Fibroblast of lung (primary cell): Measurements from ENCODE around the gene RPL11. TPM values are rescaled to one million over a fixed set of nuclear protein-coding genes. Genes with fewer than 3 reads are reported as not detected.
"Not testable (repeated sequence)": the region's sequence is repeated elsewhere in the genome, so short reads cannot be mapped to it uniquely, and the experiment has no call there.

Source experiments
- DNase-seq, 2 donors: peaks; one replicate each; pipeline versions ENCODE4 v3.0.0 to v3.0.0-alpha.2; 2010; ENCODE audit warnings: low read depth in 2 of 2
- H2AFZ ChIP-seq: 2 replicates; pipeline ENCODE4 v1.5.1; 2012; ENCODE audit warnings: low read length, control low read depth, inconsistent platforms
- H3K27ac ChIP-seq: 2 replicates; pipeline ENCODE4 v1.5.1; 2011; ENCODE audit warnings: low read length, control low read depth; ENCODE audit not compliant: insufficient read depth
- H3K27me3 ChIP-seq: 2 replicates; pipeline ENCODE4 v1.5.1; 2011; ENCODE audit warnings: mild to moderate bottlenecking, low read length; ENCODE audit not compliant: control insufficient read depth, insufficient read depth
- H3K36me3 ChIP-seq: 2 replicates; pipeline ENCODE4 v1.5.1; 2011; ENCODE audit warnings: low read length; ENCODE audit not compliant: control insufficient read depth, insufficient read depth
- H3K4me1 ChIP-seq: 2 replicates; pipeline ENCODE4 v1.5.1; 2011; ENCODE audit warnings: low read length; ENCODE audit not compliant: control insufficient read depth, insufficient read depth; ENCODE audit errors: extremely low read depth
- H3K4me2 ChIP-seq: 2 replicates; pipeline ENCODE4 v1.5.1; 2011; ENCODE audit warnings: low read length, control low read depth; ENCODE audit not compliant: insufficient read depth; ENCODE audit errors: extremely low read depth
- H3K4me3 ChIP-seq, 4 experiments: fragments of 200-600 bp in 1 of 4; sonication (generic) in 1 of 4; replicated peaks in 1 of 4; 2 replicates each; pipeline ENCODE4 v1.5.1; 2011 to 2016; ENCODE audit warnings: low read length in 4 of 4, low read depth in 3 of 4, mild to moderate bottlenecking in 3 of 4, control low read depth in 2 of 4, inconsistent platforms in 1 of 4, mixed read lengths in 1 of 4; ENCODE audit not compliant: insufficient read depth in 1 of 4; ENCODE audit errors: control extremely low read depth in 1 of 4
- H3K79me2 ChIP-seq: 2 replicates; pipeline ENCODE4 v1.5.1; 2012; ENCODE audit warnings: mild to moderate bottlenecking, low read length, inconsistent platforms; ENCODE audit not compliant: control insufficient read depth, insufficient read depth
- H3K9ac ChIP-seq: 2 replicates; pipeline ENCODE4 v1.5.1; 2011; ENCODE audit warnings: mild to moderate bottlenecking, low read length, control low read depth; ENCODE audit not compliant: insufficient read depth
- H3K9me3 ChIP-seq: 2 replicates; pipeline ENCODE4 v1.5.1; 2012; ENCODE audit warnings: low read depth, low read length; ENCODE audit not compliant: control insufficient read depth, insufficient read depth
- H4K20me1 ChIP-seq: 2 replicates; pipeline ENCODE4 v1.5.1; 2011; ENCODE audit warnings: low read length; ENCODE audit not compliant: control insufficient read depth, insufficient read depth; ENCODE audit errors: extremely low read depth
- CTCF ChIP-seq, 2 donors: IDR thresholded peaks in 1 of 2; conservative IDR thresholded peaks in 1 of 2; 1 replicate in 1 of 2; 2 replicates in 1 of 2; pipeline ENCODE4 v1.5.1; 2011 to 2012; ENCODE audit warnings: low read length in 2 of 2, control low read depth in 1 of 2, inconsistent platforms in 1 of 2, low read depth in 1 of 2, mild to moderate bottlenecking in 1 of 2
- EZH2 ChIP-seq: IDR thresholded peaks from 2 replicates; pipeline ENCODE4 v1.5.1; 2012; ENCODE audit warnings: low read length, control low read depth, mild to moderate bottlenecking; ENCODE audit errors: missing control alignments
- polyA plus RNA-seq, 2 donors: library from polyadenylated mRNA; depleted of rRNA in 1 of 2; stranded (reverse) in 1 of 2; unstranded in 1 of 2; fragments of >200 nt; gene quantifications; 2 replicates each; pipeline ENCODE4 v1.2.1, GENCODE V29; 2011 to 2012; ENCODE audit warnings: missing spikeins in 1 of 2
- total RNA-seq: library from RNA; depleted of rRNA; stranded (reverse); fragments of >200 nt; gene quantifications from 2 replicates; pipeline ENCODE4 v1.2.1, GENCODE V29; 2014

The RPL11 gene
- total and polyA plus RNA-seq, 2 donors (not counting 1 experiment from before 2014, with no cell fraction given) = 1,214 to 1,551 TPM

GRCh38 chr1:23648576-23648975, 43.0 kb upstream of the RPL11 start:
- no peak overlapping the region for H3K4me2 ChIP-seq
- no peak overlapping the region for H3K9ac ChIP-seq
- no peaks in the 10 kb centered on the region for H3K9me3 ChIP-seq
- H3K36me3 ChIP-seq = no peaks in the 10 kb centered on the region
- no peak for TF ChIP-seq EZH2
- TF ChIP-seq CTCF (conservative IDR thresholded peaks at IDR 0.05 in 1 of 2, IDR thresholded peaks at IDR 0.05 in 1 of 2; ENCODE audit: low read depth in 1 of 2, low read length in 2 of 2) = no peak
- no peaks in the 10 kb centered on the region for H4K20me1 ChIP-seq
- H3K27me3 ChIP-seq = peaks cover 14% of the 10 kb centered on the region
- H3K4me3 ChIP-seq = no peak overlapping the region
- H3K79me2 ChIP-seq = no peaks in the 10 kb centered on the region
- H3K27ac ChIP-seq = no peak overlapping the region
- no peaks in the 10 kb centered on the region for H3K4me1 ChIP-seq
- DNase-seq = no peak
- H2AFZ ChIP-seq = no peak overlapping the region

GRCh38 chr1:23649157-23649556, 42.4 kb upstream of the RPL11 start:
- not testable (repeated sequence) for H3K4me2 ChIP-seq, H3K4me3 ChIP-seq, H3K9ac ChIP-seq, H3K9me3 ChIP-seq, H2AFZ ChIP-seq, H3K4me1 ChIP-seq, H3K27ac ChIP-seq, H4K20me1 ChIP-seq, H3K79me2 ChIP-seq, DNase-seq, H3K36me3 ChIP-seq
- peaks cover 14% of the 10 kb centered on the region for H3K27me3 ChIP-seq

- no peak overlapping the region for H3K4me2 ChIP-seq
- no peak overlapping the region for H3K4me3 ChIP-seq
- no peaks in the 10 kb centered on the region for H3K79me2 ChIP-seq
- H3K9me3 ChIP-seq = no peaks in the 10 kb centered on the region
- H2AFZ ChIP-seq = no peak overlapping the region
- DNase-seq = no peak
- H3K4me1 ChIP-seq = no peaks in the 10 kb centered on the region
- no peak overlapping the region for H3K9ac ChIP-seq
- no peak overlapping the region for H3K27ac ChIP-seq
- peaks cover 11% of the 10 kb centered on the region for H3K27me3 ChIP-seq
- H4K20me1 ChIP-seq = no peaks in the 10 kb centered on the region
- no peaks in the 10 kb centered on the region for H3K36me3 ChIP-seq
- no peak for TF ChIP-seq CTCF (conservative IDR thresholded peaks at IDR 0.05 in 1 of 2, IDR thresholded peaks at IDR 0.05 in 1 of 2; ENCODE audit: low read depth in 1 of 2, low read length in 2 of 2)
- TF ChIP-seq EZH2 = no peak
Measured at GRCh38 chr1:23650344-23650990, 41.1 kb upstream of the RPL11 start.
